GM18505 (cell line): Measurements from ENCODE around the gene TAS2R1.

Source experiments
- ATAC-seq: cut with Tn5 transposase; IDR thresholded peaks from one replicate; pipeline ENCODE4 v1.9.1; 2021; ENCODE audit not compliant: unreplicated experiment
- POLR2A ChIP-seq: IDR thresholded peaks from 4 replicates; pipeline ENCODE4 v1.6.1; 2011; ENCODE audit warnings: borderline replicate concordance; ENCODE audit not compliant: insufficient read depth, insufficient read length; ENCODE audit errors: extremely low read depth

The TAS2R1 gene

DNA sequence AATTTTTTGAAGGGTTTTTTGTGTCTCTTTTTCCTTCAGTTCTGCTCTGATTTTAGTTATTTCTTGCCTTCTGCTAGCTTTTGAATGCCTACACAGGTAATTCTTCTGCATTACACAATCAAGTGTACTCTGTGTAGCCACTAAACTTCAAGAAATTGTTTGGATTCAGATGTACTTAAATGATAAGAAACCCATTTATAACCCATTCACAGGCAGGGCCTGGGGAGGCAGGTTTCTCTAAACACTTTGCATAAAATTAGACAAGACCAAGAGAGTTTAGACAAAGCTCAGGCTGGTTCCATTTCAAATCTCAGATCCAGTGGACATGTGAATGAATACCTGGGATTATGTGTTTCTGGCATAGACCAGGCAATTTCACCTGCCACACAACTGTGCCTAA lies 43.0 kb downstream of the TAS2R1 start:
- no peak for TF ChIP-seq POLR2A
- ATAC-seq, result no peak

DNA sequence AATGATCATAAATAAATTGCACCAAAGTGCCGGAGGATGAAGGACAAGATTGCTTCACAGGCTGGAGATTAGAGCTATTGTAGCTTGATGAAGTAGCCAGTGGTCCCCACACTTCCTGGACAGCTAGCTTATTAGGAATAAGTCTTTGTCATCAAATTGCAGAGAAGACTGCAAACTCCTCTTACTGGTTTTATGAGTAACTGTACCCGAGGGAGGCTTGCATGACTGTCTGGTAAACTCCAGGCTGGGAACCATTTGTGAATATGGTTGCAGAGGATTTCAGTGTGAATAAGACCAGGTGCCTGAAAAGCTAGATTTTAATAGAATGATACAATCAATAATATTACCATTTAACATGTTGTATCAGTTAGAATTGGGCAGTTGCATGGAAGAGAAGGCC lies 47.7 kb downstream of the TAS2R1 start:
- ATAC-seq, result no peak
- no peak for TF ChIP-seq POLR2A
